Panc1 (cell line): ENCODE results near the gene ALG13.

Experiments
- CTCF ChIP-seq: fragments of 450-650 bp; IDR thresholded peaks from 2 replicates; pipeline ENCODE4 v1.5.1; 2017; ENCODE audit warnings: mild to moderate bottlenecking
- POLR2AphosphoS5 ChIP-seq: IDR thresholded peaks from 2 replicates; pipeline ENCODE4 v1.6.1; 2012; ENCODE audit warnings: mild to moderate bottlenecking, low read depth, low read length, moderate library complexity

- no peak for TF ChIP-seq CTCF
- no peak for TF ChIP-seq POLR2AphosphoS5
Observed at GRCh38 chrX:111779582-111779981, 98.6 kb downstream of the ALG13 start.
